SK-N-SH treated with all-trans-retinoic acid at 6 μM for 48 hours (cell line): Measurements from ENCODE around the gene RAB11FIP4.

Experiments used
- ARNTL ChIP-seq: fragments of 450-650 bp; formaldehyde crosslinking; IDR thresholded peaks from 2 replicates; pipeline ENCODE4 v1.5.0; 2020; ENCODE audit warnings: low read depth, mild to moderate bottlenecking, moderate library complexity, borderline replicate concordance
- BACH2 ChIP-seq: fragments of 250-450 bp; sonication (Bioruptor Pico); IDR thresholded peaks from 2 replicates; pipeline ENCODE4 v1.9.0; 2021; ENCODE audit warnings: mild to moderate bottlenecking, borderline replicate concordance
- CREB5 ChIP-seq: fragments of 250-450 bp; sonication (Bioruptor Pico); IDR thresholded peaks from 2 replicates; pipeline ENCODE4 v1.5.1; 2020; ENCODE audit warnings: low read depth, mild to moderate bottlenecking, moderate library complexity
- CSRNP3 ChIP-seq: fragments of 250-450 bp; sonication (Bioruptor Pico); IDR thresholded peaks from 2 replicates; pipeline ENCODE4 v1.5.1; 2021; ENCODE audit warnings: mild to moderate bottlenecking, moderate library complexity
- ISL1 ChIP-seq: fragments of 250-450 bp; sonication (Bioruptor Pico); IDR thresholded peaks from 2 replicates; pipeline ENCODE4 v2.1.2; 2022; ENCODE audit warnings: mild to moderate bottlenecking, moderate library complexity
- PATZ1 ChIP-seq: fragments of 250-450 bp; sonication (Bioruptor Pico); IDR thresholded peaks from 2 replicates; pipeline ENCODE4 v1.8.0; 2020; ENCODE audit warnings: mild to moderate bottlenecking, moderate library complexity, borderline replicate concordance
- RARB ChIP-seq: fragments of 250-450 bp; sonication (Bioruptor Pico); IDR thresholded peaks from 2 replicates; pipeline ENCODE4 v1.8.0; 2021; ENCODE audit warnings: mild to moderate bottlenecking, moderate library complexity
- ZFP30 ChIP-seq: fragments of 450-650 bp; formaldehyde crosslinking; IDR thresholded peaks from 2 replicates; pipeline ENCODE4 v1.5.0; 2022; ENCODE audit warnings: mild to moderate bottlenecking, moderate library complexity
- ZNF565 ChIP-seq: fragments of 450-650 bp; formaldehyde crosslinking; conservative IDR thresholded peaks from 2 replicates; pipeline ENCODE4 v1.5.0; 2020; ENCODE audit warnings: low read depth, mild to moderate bottlenecking, moderate library complexity
- ZNF8 ChIP-seq: fragments of 450-650 bp; formaldehyde crosslinking; IDR thresholded peaks from 2 replicates; pipeline ENCODE4 v1.5.0; 2020; ENCODE audit warnings: mild to moderate bottlenecking, moderate library complexity
- TF ChIP-seq, protein P1 (sequence below): fragments of 250-450 bp; sonication (Bioruptor Pico); IDR thresholded peaks from 2 replicates; pipeline ENCODE4 v1.8.0; 2021; ENCODE audit warnings: low read depth, mild to moderate bottlenecking, moderate library complexity, borderline replicate concordance
- TF ChIP-seq, protein P2 (sequence below): fragments of 250-450 bp; sonication (Bioruptor Pico); IDR thresholded peaks from 2 replicates; pipeline ENCODE4 v1.5.0; 2020; ENCODE audit warnings: mild to moderate bottlenecking, moderate library complexity

GRCh38 chr17:31460226-31460721 is 68.8 kb downstream of the RAB11FIP4 start:
- TF ChIP-seq, protein P1, sequence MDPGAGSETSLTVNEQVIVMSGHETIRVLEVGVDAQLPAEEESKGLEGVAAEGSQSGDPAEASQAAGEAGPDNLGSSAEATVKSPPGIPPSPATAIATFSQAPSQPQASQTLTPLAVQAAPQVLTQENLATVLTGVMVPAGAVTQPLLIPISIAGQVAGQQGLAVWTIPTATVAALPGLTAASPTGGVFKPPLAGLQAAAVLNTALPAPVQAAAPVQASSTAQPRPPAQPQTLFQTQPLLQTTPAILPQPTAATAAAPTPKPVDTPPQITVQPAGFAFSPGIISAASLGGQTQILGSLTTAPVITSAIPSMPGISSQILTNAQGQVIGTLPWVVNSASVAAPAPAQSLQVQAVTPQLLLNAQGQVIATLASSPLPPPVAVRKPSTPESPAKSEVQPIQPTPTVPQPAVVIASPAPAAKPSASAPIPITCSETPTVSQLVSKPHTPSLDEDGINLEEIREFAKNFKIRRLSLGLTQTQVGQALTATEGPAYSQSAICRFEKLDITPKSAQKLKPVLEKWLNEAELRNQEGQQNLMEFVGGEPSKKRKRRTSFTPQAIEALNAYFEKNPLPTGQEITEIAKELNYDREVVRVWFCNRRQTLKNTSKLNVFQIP (CRISPR knock-in tag): no peak
- no peak for TF ChIP-seq ZNF8
- TF ChIP-seq BACH2: no peak
- no peak for TF ChIP-seq ISL1
- no peak for TF ChIP-seq PATZ1 (CRISPR knock-in tag)
- no peak for TF ChIP-seq CREB5
- TF ChIP-seq ARNTL (CRISPR knock-in tag): no peak
- no peak for TF ChIP-seq ZFP30
- no peak for TF ChIP-seq ZNF565 (CRISPR knock-in tag)
- no peak for TF ChIP-seq RARB (CRISPR knock-in tag)
- no peak for TF ChIP-seq CSRNP3 (CRISPR knock-in tag)
- TF ChIP-seq, protein P2, sequence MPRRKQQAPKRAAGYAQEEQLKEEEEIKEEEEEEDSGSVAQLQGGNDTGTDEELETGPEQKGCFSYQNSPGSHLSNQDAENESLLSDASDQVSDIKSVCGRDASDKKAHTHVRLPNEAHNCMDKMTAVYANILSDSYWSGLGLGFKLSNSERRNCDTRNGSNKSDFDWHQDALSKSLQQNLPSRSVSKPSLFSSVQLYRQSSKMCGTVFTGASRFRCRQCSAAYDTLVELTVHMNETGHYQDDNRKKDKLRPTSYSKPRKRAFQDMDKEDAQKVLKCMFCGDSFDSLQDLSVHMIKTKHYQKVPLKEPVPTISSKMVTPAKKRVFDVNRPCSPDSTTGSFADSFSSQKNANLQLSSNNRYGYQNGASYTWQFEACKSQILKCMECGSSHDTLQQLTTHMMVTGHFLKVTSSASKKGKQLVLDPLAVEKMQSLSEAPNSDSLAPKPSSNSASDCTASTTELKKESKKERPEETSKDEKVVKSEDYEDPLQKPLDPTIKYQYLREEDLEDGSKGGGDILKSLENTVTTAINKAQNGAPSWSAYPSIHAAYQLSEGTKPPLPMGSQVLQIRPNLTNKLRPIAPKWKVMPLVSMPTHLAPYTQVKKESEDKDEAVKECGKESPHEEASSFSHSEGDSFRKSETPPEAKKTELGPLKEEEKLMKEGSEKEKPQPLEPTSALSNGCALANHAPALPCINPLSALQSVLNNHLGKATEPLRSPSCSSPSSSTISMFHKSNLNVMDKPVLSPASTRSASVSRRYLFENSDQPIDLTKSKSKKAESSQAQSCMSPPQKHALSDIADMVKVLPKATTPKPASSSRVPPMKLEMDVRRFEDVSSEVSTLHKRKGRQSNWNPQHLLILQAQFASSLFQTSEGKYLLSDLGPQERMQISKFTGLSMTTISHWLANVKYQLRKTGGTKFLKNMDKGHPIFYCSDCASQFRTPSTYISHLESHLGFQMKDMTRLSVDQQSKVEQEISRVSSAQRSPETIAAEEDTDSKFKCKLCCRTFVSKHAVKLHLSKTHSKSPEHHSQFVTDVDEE: no peak
